HAP-1 (cell line): ENCODE results near the gene ABCA9.
"Not testable (repeated sequence)": the region's sequence is repeated elsewhere in the genome, so short reads cannot be mapped to it uniquely, and the experiment has no call there.

Experiments used
- DNase-seq, 2 experiments: peaks; one replicate each; pipeline ENCODE4 v3.0.0-alpha.2; 2016 to 2020; ENCODE audit warnings: low spot score in 2 of 2
- H3K27me3 ChIP-seq: fragments of 250-450 bp; sonication (Bioruptor Pico); 2 replicates; pipeline ENCODE4 v1.5.1; 2020; ENCODE audit warnings: low read depth, mild to moderate bottlenecking, moderate library complexity
- H3K36me3 ChIP-seq: fragments of 250-450 bp; sonication (Bioruptor Pico); replicated peaks from 2 replicates; pipeline ENCODE4 v1.5.1; 2020; ENCODE audit warnings: mild to moderate bottlenecking
- H3K4me1 ChIP-seq: fragments of 250-450 bp; sonication (Bioruptor Pico); 2 replicates; pipeline ENCODE4 v1.5.1; 2020; ENCODE audit warnings: mild to moderate bottlenecking
- H3K4me3 ChIP-seq: fragments of 250-450 bp; sonication (Bioruptor Pico); 2 replicates; pipeline ENCODE4 v1.5.1; 2020; ENCODE audit warnings: mild to moderate bottlenecking, moderate library complexity
- H3K9me3 ChIP-seq: fragments of 250-450 bp; sonication (Bioruptor Pico); 2 replicates; pipeline ENCODE4 v1.5.1; 2020; ENCODE audit warnings: mild to moderate bottlenecking, moderate library complexity
- in situ Hi-C: fragments of 300-500 bp; cut with MboI; formaldehyde crosslinking; loops from 3 replicates; pipeline ENCODE4 v1.14.3; 2020; ENCODE audit warnings: low sequenced_read_pairs, inconsistent platforms, mixed read lengths

Gene ABCA9

GRCh38 chr17:68943812-68944182 is 116.9 kb downstream of the ABCA9 start:
- H3K4me1 ChIP-seq, H3K4me3 ChIP-seq, in situ Hi-C loops, H3K9me3 ChIP-seq, DNase-seq, H3K27me3 ChIP-seq, H3K36me3 ChIP-seq: not testable (repeated sequence)

DNA sequence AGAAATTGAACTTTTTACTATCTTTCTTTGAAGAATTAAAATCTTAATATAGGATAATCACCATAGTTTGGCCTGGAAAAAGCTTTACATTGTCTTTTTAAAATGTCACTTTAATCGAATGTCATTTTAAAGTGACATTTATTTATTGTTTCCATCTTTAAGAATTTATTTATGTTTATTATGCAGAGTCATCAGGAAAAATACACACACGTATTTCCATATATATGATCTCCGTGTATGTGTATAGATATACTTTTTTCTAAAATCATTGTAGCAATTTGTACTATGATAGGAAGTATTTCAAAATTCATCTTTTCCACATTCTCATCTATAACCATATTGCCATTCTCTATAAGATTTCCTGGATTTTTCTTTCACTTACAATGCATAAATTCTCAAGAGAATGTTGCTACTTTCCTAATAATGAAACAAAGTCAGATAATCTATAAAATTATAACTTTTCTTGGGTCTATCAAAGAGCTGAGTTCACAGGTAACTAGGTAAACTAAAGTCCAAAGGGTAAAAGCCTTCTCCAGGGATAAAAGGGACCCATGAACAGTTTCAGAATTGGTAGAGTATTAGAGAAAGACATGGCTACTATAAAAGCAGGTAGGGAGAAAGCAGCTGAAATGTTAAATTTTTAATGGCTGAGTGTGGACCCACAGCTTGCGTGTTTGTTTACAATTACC is 117.5 kb downstream of the ABCA9 start:
- no peak for DNase-seq
- Histone ChIP-seq H3K4me3 (no peak overlapping the region), H3K36me3 (no peaks in the 10 kb centered on the region), H3K4me1 (no peaks in the 10 kb centered on the region; the same call in 1 of the 2 replicates), H3K27me3 (no peaks in the 10 kb centered on the region), H3K9me3 (no peaks in the 10 kb centered on the region)
- in situ Hi-C loops, result no loop called here

GRCh38 chr17:68942389-68942788 is 118.3 kb downstream of the ABCA9 start:
- in situ Hi-C loops, result no loop called here
- DNase-seq, result no peak
- Histone ChIP-seq H3K9me3 (no peaks in the 10 kb centered on the region), H3K4me3 (no peak overlapping the region), H3K36me3 (no peaks in the 10 kb centered on the region), H3K4me1 (no peaks in the 10 kb centered on the region; the same call in 1 of the 2 replicates), H3K27me3 (no peaks in the 10 kb centered on the region)

- in situ Hi-C loops, result no loop called here
- H3K4me1 ChIP-seq, result no peaks in the 10 kb centered on the region; the same call in 1 of the 2 replicates
- no peaks in the 10 kb centered on the region for H3K9me3 ChIP-seq
- DNase-seq, result no peak
- H3K36me3 ChIP-seq, result no peaks in the 10 kb centered on the region
- no peak overlapping the region for H3K4me3 ChIP-seq
- no peaks in the 10 kb centered on the region for H3K27me3 ChIP-seq
Measured at GRCh38 chr17:68941761-68942160, 119.0 kb downstream of the ABCA9 start.

DNA sequence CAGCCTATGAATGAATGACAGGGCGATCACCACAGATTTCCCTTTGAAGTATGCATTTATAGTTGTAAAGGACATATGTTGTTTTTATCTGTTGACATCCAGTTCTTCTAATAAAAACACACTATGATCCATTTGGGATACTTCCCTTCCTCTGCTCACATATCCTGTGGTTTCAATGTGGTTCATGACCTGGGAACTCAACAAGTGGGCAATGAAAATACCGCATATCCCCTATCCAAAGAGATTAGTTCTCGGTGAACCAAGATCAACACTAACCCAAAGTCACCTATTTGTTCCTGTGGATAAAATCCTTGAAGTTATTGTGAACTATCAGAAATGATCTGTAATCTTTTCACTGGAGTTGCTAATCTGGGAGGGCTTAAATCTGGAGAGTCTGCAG is 121.5 kb downstream of the ABCA9 start:
- no peak for DNase-seq
- no peaks in the 10 kb centered on the region for H3K27me3 ChIP-seq
- no peaks in the 10 kb centered on the region for H3K36me3 ChIP-seq
- in situ Hi-C loops, result no loop called here
- no peak overlapping the region for H3K4me3 ChIP-seq
- H3K4me1 ChIP-seq, result no peaks in the 10 kb centered on the region; the same call in 1 of the 2 replicates
- no peaks in the 10 kb centered on the region for H3K9me3 ChIP-seq

- in situ Hi-C loops, result no loop called here
- no peaks in the 10 kb centered on the region for H3K36me3 ChIP-seq
- no peak overlapping the region for H3K4me3 ChIP-seq
- no peak for DNase-seq
- H3K4me1 ChIP-seq, result no peaks in the 10 kb centered on the region; the same call in 1 of the 2 replicates
- H3K9me3 ChIP-seq, result no peaks in the 10 kb centered on the region
- H3K27me3 ChIP-seq, result no peaks in the 10 kb centered on the region
Measured at GRCh38 chr17:68937890-68938514, 122.7 kb downstream of the ABCA9 start.

GRCh38 chr17:68927516-68927915 is 133.2 kb downstream of the ABCA9 start:
- Histone ChIP-seq H3K9me3 (no peaks in the 10 kb centered on the region), H3K36me3 (no peaks in the 10 kb centered on the region)
- no peak for DNase-seq

GRCh38 chr17:68924793-68925720 is 135.7 kb downstream of the ABCA9 start:
- no peak for DNase-seq
- no peaks in the 10 kb centered on the region for H3K4me1 ChIP-seq
- no peaks in the 10 kb centered on the region for H3K9me3 ChIP-seq
- no peak overlapping the region for H3K4me3 ChIP-seq
- in situ Hi-C loops, result no loop called here
- no peaks in the 10 kb centered on the region for H3K36me3 ChIP-seq
- H3K27me3 ChIP-seq, result no peaks in the 10 kb centered on the region

More at GRCh38 chr17:68927516-68927915, 133.2 kb downstream of the ABCA9 start:
- no peaks in the 10 kb centered on the region for H3K4me1 ChIP-seq
- in situ Hi-C loops, result no loop called here
- no peaks in the 10 kb centered on the region for H3K27me3 ChIP-seq
- H3K4me3 ChIP-seq, result no peak overlapping the region
